ENCODE measurements around the gene PKD2. TPM values are rescaled to one million over a fixed set of nuclear protein-coding genes. Genes with fewer than 3 reads are reported as not detected.
A peak's percentile ranks its signal among the peaks of the same experiment; 100 is the strongest.

Gene PKD2
- total and polyA plus RNA-seq, 2 of the 13 experiments (the other 11 are each of a cell fraction or from before 2014, with no cell fraction given) = 5.6 to 9.1 TPM

GRCh38 chr4:88107406-88108107, 100.1 kb downstream of the PKD2 start (continued):
- TF ChIP-seq ZNF609 (CRISPR knock-in tag; IDR thresholded peaks at IDR 0.05; ENCODE audit: borderline replicate concordance) (peak; percentile 64), TRAFD1 (CRISPR knock-in tag; IDR thresholded peaks at IDR 0.05; ENCODE audit: borderline replicate concordance) (no peak), ZNF614 (CRISPR knock-in tag; IDR thresholded peaks at IDR 0.05; ENCODE audit: borderline replicate concordance) (peak; percentile 73; the same call in 1 of the 2 replicates), ZNF317 (CRISPR knock-in tag; IDR thresholded peaks at IDR 0.05) (no peak), ZEB1 (IDR thresholded peaks at IDR 0.05; ENCODE audit: insufficient replicate concordance, low read depth) (no peak), SP5 (CRISPR knock-in tag; IDR thresholded peaks at IDR 0.05; ENCODE audit: borderline replicate concordance, low read depth) (peak; percentile 48; the same call in 1 of the 2 replicates), MXI1 (IDR thresholded peaks at IDR 0.05; ENCODE audit: borderline replicate concordance, low read depth, low read length) (peak; percentile 73; the same call in 2 of the 3 replicates), NFE2L2 (IDR thresholded peaks at IDR 0.05; ENCODE audit: low read length) (peak; percentile 99), ELF3 (CRISPR knock-in tag; IDR thresholded peaks at IDR 0.05) (peak; percentile 71), NR2F6 (IDR thresholded peaks at IDR 0.05) (peak; percentile 90), NR2F6 (CRISPR knock-in tag; IDR thresholded peaks at IDR 0.05) (peak; percentile 91), ZNF761 (CRISPR knock-in tag; conservative IDR thresholded peaks at IDR 0.05) (peak; percentile 75; the same call in 1 of the 2 replicates), E2F1 (CRISPR knock-in tag; IDR thresholded peaks at IDR 0.05) (peak; percentile 17; the same call in 1 of the 2 replicates), KDM6A (CRISPR knock-in tag; IDR thresholded peaks at IDR 0.05; ENCODE audit: low read depth) (peak; percentile 95), MED1 (CRISPR knock-in tag; IDR thresholded peaks at IDR 0.05) (peak; percentile 95), TFAP4 (IDR thresholded peaks at IDR 0.05; ENCODE audit: borderline replicate concordance, low read depth) (peak; percentile 27; the same call in 1 of the 2 replicates)
- TF ChIP-seq, protein P1, sequence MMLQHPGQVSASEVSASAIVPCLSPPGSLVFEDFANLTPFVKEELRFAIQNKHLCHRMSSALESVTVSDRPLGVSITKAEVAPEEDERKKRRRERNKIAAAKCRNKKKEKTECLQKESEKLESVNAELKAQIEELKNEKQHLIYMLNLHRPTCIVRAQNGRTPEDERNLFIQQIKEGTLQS (CRISPR knock-in tag; IDR thresholded peaks at IDR 0.05) = peak; percentile 82
- TF ChIP-seq, protein P2, sequence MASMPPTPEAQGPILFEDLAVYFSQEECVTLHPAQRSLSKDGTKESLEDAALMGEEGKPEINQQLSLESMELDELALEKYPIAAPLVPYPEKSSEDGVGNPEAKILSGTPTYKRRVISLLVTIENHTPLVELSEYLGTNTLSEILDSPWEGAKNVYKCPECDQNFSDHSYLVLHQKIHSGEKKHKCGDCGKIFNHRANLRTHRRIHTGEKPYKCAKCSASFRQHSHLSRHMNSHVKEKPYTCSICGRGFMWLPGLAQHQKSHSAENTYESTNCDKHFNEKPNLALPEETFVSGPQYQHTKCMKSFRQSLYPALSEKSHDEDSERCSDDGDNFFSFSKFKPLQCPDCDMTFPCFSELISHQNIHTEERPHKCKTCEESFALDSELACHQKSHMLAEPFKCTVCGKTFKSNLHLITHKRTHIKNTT (CRISPR knock-in tag; IDR thresholded peaks at IDR 0.05) = no peak

Measured in HepG2 (cell line).